Vagina (tissue), 2 donors: ENCODE measurements around the gene WSB1. TPM values are rescaled to one million over a fixed set of nuclear protein-coding genes. Genes with fewer than 3 reads are reported as not detected.

ENCODE experiments used
- DNase-seq, 2 donors: peaks; one replicate each; pipeline ENCODE4 v3.0.0-alpha.2; 2017; ENCODE audit errors: extremely low spot score in 2 of 2
- H3K27ac ChIP-seq: fragments of 200-600 bp; sonication (generic); one replicate; pipeline ENCODE4 v1.5.1; 2019
- H3K27me3 ChIP-seq: fragments of 200-600 bp; sonication (generic); one replicate; pipeline ENCODE4 v1.5.1; 2019
- H3K36me3 ChIP-seq, 2 donors: fragments of 200-600 bp; sonication (generic); one replicate each; pipeline ENCODE4 v1.5.1; 2017 to 2019
- H3K4me1 ChIP-seq: fragments of 200-600 bp; sonication (generic); one replicate; pipeline ENCODE4 v1.5.1; 2019
- H3K4me3 ChIP-seq, 2 donors: fragments of 200-600 bp; sonication (generic); 1 replicate in 1 of 2; 2 replicates in 1 of 2; pipeline ENCODE4 v1.5.1; 2016 to 2019
- H3K9me3 ChIP-seq: fragments of 200-600 bp; sonication (generic); one replicate; pipeline ENCODE4 v1.5.1; 2019
- CTCF ChIP-seq, 3 experiments: fragments of 450-650 bp in 2 of 3; fragments of 200-600 bp in 1 of 3; sonication (generic) in 1 of 3; IDR thresholded peaks; one replicate each; pipeline ENCODE4 v1.5.1; 2017 to 2019; ENCODE audit warnings: antibody characterized with exemption in 3 of 3, mild to moderate bottlenecking in 2 of 3, moderate library complexity in 2 of 3
- POLR2A ChIP-seq, 2 donors: fragments of 450-650 bp; IDR thresholded peaks; one replicate each; pipeline ENCODE4 v1.6.1; 2017; ENCODE audit warnings: antibody characterized with exemption in 2 of 2, mild to moderate bottlenecking in 2 of 2, moderate library complexity in 2 of 2
- POLR2AphosphoS5 ChIP-seq, 2 donors: sonication (generic); formaldehyde crosslinking; IDR thresholded peaks; one replicate each; pipeline ENCODE4 v1.9.0; 2017; ENCODE audit warnings: antibody characterized with exemption in 2 of 2, mild to moderate bottlenecking in 2 of 2, low read depth in 1 of 2; ENCODE audit not compliant: insufficient read depth in 1 of 2
- intact Hi-C: fragments of 100-400 bp; cut with DNase I; formaldehyde crosslinking; loops from one replicate; pipeline ENCODE4 v1.15.1; 2023
- total RNA-seq: library from RNA; depleted of rRNA; stranded (reverse); fragments of >200 nt; gene quantifications from one replicate; pipeline ENCODE4 v1.2.3, GENCODE V29; 2016

WSB1 gene
- total RNA-seq, 1 donor from 2014 or later, result 158 TPM

DNA sequence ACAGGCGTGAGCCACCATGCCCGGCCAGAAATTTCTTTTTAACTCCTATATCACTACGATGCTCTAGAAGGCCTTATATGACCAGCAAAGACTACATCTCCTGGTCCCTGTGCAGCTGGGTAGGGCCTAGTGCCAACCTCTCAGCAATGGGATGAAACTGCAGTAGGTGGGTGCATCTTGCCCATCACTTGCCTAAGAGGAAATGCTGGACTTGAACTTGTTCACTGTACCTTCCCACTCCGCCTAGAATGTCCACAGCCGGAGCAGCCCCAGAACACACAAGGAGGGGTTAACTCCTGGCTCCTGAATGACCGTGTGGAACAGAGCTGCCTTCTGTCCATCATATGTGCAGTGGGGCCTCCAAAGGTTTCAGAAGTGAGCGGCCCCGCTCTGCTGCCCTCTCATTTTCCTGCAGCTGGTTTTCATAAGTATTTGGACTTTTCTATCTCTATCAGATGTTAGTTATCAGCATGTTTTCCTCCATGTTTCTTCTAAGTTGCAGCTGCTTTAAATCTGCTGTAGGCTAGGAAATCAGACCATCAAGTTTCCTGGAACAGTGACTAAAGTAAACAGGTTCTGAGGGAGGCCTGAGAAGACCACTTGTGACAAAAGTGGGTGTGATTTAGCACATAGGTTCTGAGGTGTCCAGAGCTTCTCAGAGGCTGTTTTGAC lies 52.5 kb downstream of the WSB1 start:
- H3K27me3 ChIP-seq, result no peaks in the 10 kb centered on the region
- H3K4me1 ChIP-seq, result peaks cover 9% of the 10 kb centered on the region
- TF ChIP-seq POLR2AphosphoS5 (IDR thresholded peaks at IDR 0.05; ENCODE audit: insufficient read depth in 1 of 2, low read depth in 1 of 2), result no peak
- TF ChIP-seq CTCF (IDR thresholded peaks at IDR 0.05), result no peak
- no peak for TF ChIP-seq POLR2A (IDR thresholded peaks at IDR 0.05)
- DNase-seq, result no peak
- no peak overlapping the region for H3K4me3 ChIP-seq
- no peaks in the 10 kb centered on the region for H3K9me3 ChIP-seq
- peak overlapping the region; percentile 18 for H3K27ac ChIP-seq
- intact Hi-C loops, result no loop called here
- H3K36me3 ChIP-seq, result no peaks in the 10 kb centered on the region

- DNase-seq, result no peak
- TF ChIP-seq CTCF (IDR thresholded peaks at IDR 0.05) (no peak), POLR2A (IDR thresholded peaks at IDR 0.05) (no peak), POLR2AphosphoS5 (IDR thresholded peaks at IDR 0.05; ENCODE audit: insufficient read depth in 1 of 2, low read depth in 1 of 2) (no peak)
- Histone ChIP-seq H3K9me3 (no peaks in the 10 kb centered on the region), H3K4me3 (peak overlapping the region in 1 of 2 donors; percentile 41), H3K27ac (peak overlapping the region; percentile 95), H3K27me3 (no peaks in the 10 kb centered on the region), H3K4me1 (peaks cover 15% of the 10 kb centered on the region), H3K36me3 (no peaks in the 10 kb centered on the region)
- intact Hi-C loops, result no loop called here
Measured at GRCh38 chr17:27348196-27348595, 54.3 kb downstream of the WSB1 start.

DNA sequence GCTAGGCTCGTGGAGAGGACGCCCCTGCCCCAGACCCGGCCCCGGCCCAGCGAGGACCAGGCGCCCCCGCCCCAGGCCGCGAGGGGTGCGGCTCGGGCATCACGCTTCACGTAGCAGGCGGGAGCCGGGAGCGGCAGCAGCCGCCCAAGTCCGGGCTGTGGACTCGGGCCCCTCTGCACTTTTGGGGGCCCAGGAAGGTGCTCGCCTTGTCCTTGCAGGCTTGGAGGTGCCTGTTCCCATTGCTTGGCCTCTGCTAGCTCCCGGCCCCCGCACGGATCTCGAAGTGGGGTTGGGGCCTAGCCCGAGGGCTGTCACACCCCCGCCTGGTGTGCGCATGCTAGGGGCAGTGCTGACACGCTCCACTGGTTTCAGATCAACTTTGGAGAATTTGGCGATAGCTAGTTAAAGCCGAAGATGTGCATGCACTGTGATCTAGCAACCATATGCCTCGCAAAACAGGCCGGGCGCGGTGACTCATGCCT lies 55.7 kb downstream of the WSB1 start:
- H3K9me3 ChIP-seq, result no peaks in the 10 kb centered on the region
- no peaks in the 10 kb centered on the region for H3K36me3 ChIP-seq
- no peak for DNase-seq
- TF ChIP-seq CTCF (IDR thresholded peaks at IDR 0.05) (no peak), POLR2A (IDR thresholded peaks at IDR 0.05) (no peak), POLR2AphosphoS5 (IDR thresholded peaks at IDR 0.05; ENCODE audit: insufficient read depth in 1 of 2, low read depth in 1 of 2) (peak in 1 of 2 donors; percentile 72)
- peak overlapping the region; percentile 95 for H3K27ac ChIP-seq
- intact Hi-C loops, result loop anchor here (5.0 to 10.0 kb wide), 2 partner anchors 105 to 253 kb away; partner anchors contain the start of gene KSR1
- H3K4me1 ChIP-seq, result peaks cover 26% of the 10 kb centered on the region
- H3K27me3 ChIP-seq, result no peaks in the 10 kb centered on the region
- H3K4me3 ChIP-seq, result peak overlapping the region; percentile 41 to 50

DNA sequence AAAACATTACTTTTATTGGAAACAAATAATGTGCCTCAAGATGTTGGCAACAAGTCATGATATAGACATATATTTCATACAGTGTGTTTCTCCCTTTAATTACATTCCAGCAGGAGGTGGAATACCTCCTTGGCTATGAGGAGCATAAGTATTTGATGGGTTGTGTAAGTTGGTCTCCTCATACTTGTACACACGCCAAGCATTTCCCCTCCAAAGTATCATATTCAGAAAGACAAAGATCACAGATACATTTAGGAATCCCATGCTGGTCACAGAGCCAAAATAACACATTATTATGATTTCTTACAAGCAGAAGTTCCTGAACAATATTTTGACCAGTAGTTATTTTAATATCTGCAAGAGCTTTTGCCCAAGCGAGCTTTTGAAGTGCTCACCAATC lies 57.8 kb downstream of the WSB1 start:
- intact Hi-C loops, result loop anchor here (5.0 to 10.0 kb wide), 2 partner anchors 103 to 251 kb away; partner anchors contain the start of gene KSR1
- Histone ChIP-seq H3K4me1 (peaks cover 27% of the 10 kb centered on the region), H3K27me3 (no peaks in the 10 kb centered on the region), H3K27ac (no peak overlapping the region), H3K36me3 (no peaks in the 10 kb centered on the region), H3K4me3 (no peak overlapping the region), H3K9me3 (no peaks in the 10 kb centered on the region)
- TF ChIP-seq POLR2AphosphoS5 (IDR thresholded peaks at IDR 0.05; ENCODE audit: insufficient read depth in 1 of 2, low read depth in 1 of 2) (no peak), POLR2A (IDR thresholded peaks at IDR 0.05) (no peak), CTCF (IDR thresholded peaks at IDR 0.05) (no peak)
- no peak for DNase-seq

GRCh38 chr17:27352448-27353032 lies 58.6 kb downstream of the WSB1 start:
- H3K27me3 ChIP-seq, result no peaks in the 10 kb centered on the region
- H3K4me1 ChIP-seq, result peaks cover 27% of the 10 kb centered on the region
- H3K27ac ChIP-seq, result peak overlapping the region; percentile 95
- DNase-seq, result no peak
- intact Hi-C loops, result loop anchor here (5.0 to 10.0 kb wide), 2 partner anchors 102 to 250 kb away; partner anchors contain the start of gene KSR1
- H3K36me3 ChIP-seq, result no peaks in the 10 kb centered on the region
- TF ChIP-seq POLR2AphosphoS5 (IDR thresholded peaks at IDR 0.05; ENCODE audit: insufficient read depth in 1 of 2, low read depth in 1 of 2) (no peak), POLR2A (IDR thresholded peaks at IDR 0.05) (no peak), CTCF (IDR thresholded peaks at IDR 0.05) (no peak)
- peak overlapping the region; percentile 56 to 59 for H3K4me3 ChIP-seq
- no peaks in the 10 kb centered on the region for H3K9me3 ChIP-seq
